Large intestine (tissue), 3 donors: ENCODE measurements around the gene MYO16. TPM values are rescaled to one million over a fixed set of nuclear protein-coding genes. Genes with fewer than 3 reads are reported as not detected.

Experiments used
- DNase-seq, 2 donors: peaks; one replicate each; pipeline versions ENCODE4 v3.0.0 to v3.0.0-alpha.2; 2013
- H3K27ac ChIP-seq: one replicate; pipeline ENCODE4 v1.5.1; 2013; ENCODE audit warnings: low read length
- H3K27me3 ChIP-seq: 2 replicates; pipeline ENCODE4 v1.6.1; 2013; ENCODE audit warnings: low read length; ENCODE audit not compliant: control insufficient read depth, insufficient read depth
- H3K36me3 ChIP-seq: 2 replicates; pipeline ENCODE4 v1.6.1; 2013; ENCODE audit warnings: low read length; ENCODE audit not compliant: control insufficient read depth, insufficient read depth
- H3K4me1 ChIP-seq: one replicate; pipeline ENCODE4 v1.6.1; 2013; ENCODE audit warnings: low read length; ENCODE audit not compliant: control insufficient read depth, insufficient read depth
- H3K4me3 ChIP-seq: one replicate; pipeline ENCODE4 v1.5.1; 2013; ENCODE audit warnings: low read length
- H3K9me3 ChIP-seq: one replicate; pipeline ENCODE4 v1.6.1; 2013; ENCODE audit warnings: mild to moderate bottlenecking, low read depth, low read length, moderate library complexity; ENCODE audit not compliant: control insufficient read depth
- WGBS: methylation state at CpG from one replicate; pipeline ENCODE4 v1.1.5; 2013; ENCODE audit warnings: low lambda C conversion rate; ENCODE audit not compliant: insufficient coverage; 5-methylcytosine and 5-hydroxymethylcytosine counted together
- polyA plus RNA-seq: library from polyadenylated mRNA; unstranded; fragments of 120-200 nt; gene quantifications from one replicate; pipeline ENCODE4 v1.2.1, GENCODE V29; 2013

MYO16 gene
- polyA plus RNA-seq, 1 donor: 0.27 TPM

DNA sequence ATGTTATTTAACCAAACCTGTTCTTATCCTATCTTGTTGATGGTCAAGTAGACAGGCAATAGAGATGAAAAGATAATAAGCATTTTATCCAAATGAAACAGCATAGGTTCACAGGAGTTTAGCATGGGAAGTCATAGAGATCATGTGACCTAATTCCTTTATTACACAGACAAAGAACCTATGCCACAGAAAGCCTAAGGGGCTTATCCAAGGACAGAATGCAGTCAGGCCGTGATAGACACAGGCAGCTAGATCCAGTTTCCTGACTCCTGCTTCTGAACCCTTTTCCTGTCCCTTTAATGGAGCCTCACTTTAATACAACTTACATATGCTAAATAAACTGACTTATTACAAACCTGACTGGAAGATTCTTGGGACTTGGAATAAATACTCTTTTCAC lies 624.9 kb downstream of the MYO16 start:
- no peaks in the 10 kb centered on the region for H3K4me1 ChIP-seq
- H3K9me3 ChIP-seq: no peaks in the 10 kb centered on the region
- DNase-seq: no peak
- H3K27ac ChIP-seq: no peak overlapping the region
- H3K27me3 ChIP-seq: no peaks in the 10 kb centered on the region
- H3K36me3 ChIP-seq: no peaks in the 10 kb centered on the region
- no CpG with 5 or more reads among the region's 1 CpG for WGBS
- H3K4me3 ChIP-seq: no peak overlapping the region

DNA sequence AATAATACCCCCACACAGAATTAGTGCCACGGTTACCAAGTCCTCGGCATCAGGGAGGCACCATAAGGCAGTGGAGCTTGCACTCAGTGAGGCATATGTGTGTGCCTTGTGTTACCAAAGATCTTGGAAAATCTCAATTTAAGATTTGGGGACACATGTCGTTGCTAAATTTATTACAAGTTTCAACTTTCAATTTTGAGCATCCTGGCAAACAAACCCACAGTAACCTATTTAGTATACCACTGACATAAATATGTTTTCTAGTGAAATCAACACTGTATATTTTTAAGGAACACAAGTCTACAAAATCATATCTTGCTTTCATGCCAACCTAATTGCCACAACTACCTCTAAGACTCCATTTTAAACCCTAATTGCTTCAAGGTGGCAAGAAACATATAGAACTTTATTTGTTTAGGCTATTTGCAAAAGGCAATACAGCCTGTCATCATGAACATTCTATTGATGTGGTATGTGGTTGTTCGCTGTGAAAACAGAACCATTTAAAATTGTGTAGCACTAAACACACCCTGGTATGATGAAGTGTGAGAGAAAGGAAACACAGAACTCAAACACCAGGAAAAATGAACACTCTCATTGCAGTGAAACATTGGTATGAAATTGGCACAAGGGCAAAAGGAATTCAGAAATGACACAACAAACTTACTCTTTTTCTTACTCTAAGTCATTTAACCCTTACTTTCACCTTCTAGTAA lies 625.9 kb downstream of the MYO16 start:
- Histone ChIP-seq H3K36me3 (no peaks in the 10 kb centered on the region), H3K27ac (no peak overlapping the region), H3K4me3 (no peak overlapping the region), H3K27me3 (no peaks in the 10 kb centered on the region), H3K4me1 (no peaks in the 10 kb centered on the region), H3K9me3 (no peaks in the 10 kb centered on the region)
- no CpG with 5 or more reads among the region's 4 CpGs for WGBS
- DNase-seq: no peak

DNA sequence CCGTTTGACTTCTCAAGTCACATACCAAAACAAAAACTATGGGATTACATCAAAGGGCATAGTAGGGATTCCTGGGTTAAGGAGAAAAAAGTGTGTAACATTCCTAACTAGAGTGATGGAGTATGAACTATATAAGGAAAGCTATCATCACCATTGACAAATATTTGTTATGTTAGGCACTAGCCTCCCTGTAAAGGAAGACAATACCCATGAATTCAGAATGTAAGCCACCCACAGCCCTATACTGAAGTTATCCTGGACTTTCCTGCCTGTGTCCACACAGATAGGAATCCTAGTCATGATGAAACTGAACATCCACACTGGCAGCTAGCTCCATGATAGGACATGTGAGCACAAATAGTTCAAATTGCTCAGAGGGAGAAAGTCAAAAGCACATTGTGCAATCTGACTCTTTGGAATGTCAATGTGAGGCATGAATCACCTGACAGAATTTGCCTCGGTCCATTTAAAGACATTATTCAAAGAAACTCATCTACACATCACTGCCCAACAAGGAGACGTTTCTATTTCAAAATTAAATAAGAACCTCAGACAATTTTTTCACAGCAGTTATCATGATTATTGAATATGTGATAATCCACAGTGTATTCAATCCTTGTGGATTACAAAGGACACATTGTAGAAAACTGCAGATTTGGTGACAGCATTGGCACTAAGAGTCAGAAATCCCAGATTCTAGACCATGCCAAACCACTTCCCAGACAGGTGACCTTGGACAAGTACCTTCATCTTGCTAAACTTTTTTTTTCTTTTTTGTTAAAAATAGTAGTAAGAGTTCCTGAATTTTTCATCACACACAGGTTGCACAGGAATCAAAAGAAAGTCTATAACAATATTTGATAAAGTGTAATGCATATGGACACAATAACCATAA lies 627.7 kb downstream of the MYO16 start:
- peak in 1 of 2 donors; percentile 11 for DNase-seq
- Histone ChIP-seq H3K9me3 (no peaks in the 10 kb centered on the region), H3K4me1 (no peaks in the 10 kb centered on the region), H3K27me3 (no peaks in the 10 kb centered on the region), H3K27ac (no peak overlapping the region), H3K36me3 (no peaks in the 10 kb centered on the region), H3K4me3 (no peak overlapping the region)
- WGBS: 0% methylated on average over 1 of the region's 3 CpGs
